ENCODE measurements around the gene SERTAD1.
"Not testable (repeated sequence)": the region's sequence is repeated elsewhere in the genome, so short reads cannot be mapped to it uniquely, and the experiment has no call there.

The SERTAD1 gene

GRCh38 chr19:40420766-40421765, 4.7 kb downstream of the SERTAD1 start:
- DNase-seq = peak; percentile 96

- no peak for DNase-seq
These were observed 5.4 kb downstream of the SERTAD1 start for GRCh38 chr19:40420451-40420765.

- no peak for DNase-seq
These were observed 6.0 kb downstream of the SERTAD1 start for GRCh38 chr19:40419780-40420179.

- no peak for DNase-seq
These were observed 6.7 kb downstream of the SERTAD1 start for GRCh38 chr19:40419066-40419612.

GRCh38 chr19:40418040-40418439, 7.8 kb downstream of the SERTAD1 start:
- DNase-seq = no peak

GRCh38 chr19:40417643-40417981, 8.2 kb downstream of the SERTAD1 start:
- no peak for DNase-seq

GRCh38 chr19:40416918-40417642, 8.7 kb downstream of the SERTAD1 start:
- peak; percentile 65 for DNase-seq

GRCh38 chr19:40415768-40416167, 10.0 kb downstream of the SERTAD1 start:
- DNase-seq = no peak

- no peak for DNase-seq
These were observed 11.0 kb downstream of the SERTAD1 start for GRCh38 chr19:40414542-40415535.

- DNase-seq = peak; percentile 75
These were observed 12.4 kb downstream of the SERTAD1 start, which contains the start of gene PRX for GRCh38 chr19:40413291-40413845. PRX (minus strand) TSS chr19:40413378; CDS start chr19:40407932, 5,446 bp downstream.

- no peak for DNase-seq
These were observed 12.9 kb downstream of the SERTAD1 start for GRCh38 chr19:40412866-40413265.

GRCh38 chr19:40411958-40412499, 13.8 kb downstream of the SERTAD1 start:
- DNase-seq = no peak

GRCh38 chr19:40411125-40411842, 14.5 kb downstream of the SERTAD1 start:
- no peak for DNase-seq

GRCh38 chr19:40410030-40410389, 15.8 kb downstream of the SERTAD1 start:
- no peak for DNase-seq

- DNase-seq = not testable (repeated sequence)
These were observed 17.2 kb downstream of the SERTAD1 start for GRCh38 chr19:40408598-40408925.

GRCh38 chr19:40407714-40408597, 17.8 kb downstream of the SERTAD1 start:
- DNase-seq = no peak

GRCh38 chr19:40403262-40403984, 22.4 kb downstream of the SERTAD1 start:
- DNase-seq = peak; percentile 96

- no peak for DNase-seq
These were observed 25.2 kb downstream of the SERTAD1 start for GRCh38 chr19:40400559-40400958.

- DNase-seq = no peak
These were observed 27.2 kb downstream of the SERTAD1 start for GRCh38 chr19:40398417-40399131.
